GM21360 (cell line): ENCODE data around the gene USP6NL.

ENCODE experiments used
- ATAC-seq: cut with Tn5 transposase; IDR thresholded peaks from one replicate; pipeline ENCODE4 v1.9.1; 2021; ENCODE audit warnings: mild to moderate bottlenecking, moderate library complexity; ENCODE audit not compliant: unreplicated experiment

USP6NL gene

DNA sequence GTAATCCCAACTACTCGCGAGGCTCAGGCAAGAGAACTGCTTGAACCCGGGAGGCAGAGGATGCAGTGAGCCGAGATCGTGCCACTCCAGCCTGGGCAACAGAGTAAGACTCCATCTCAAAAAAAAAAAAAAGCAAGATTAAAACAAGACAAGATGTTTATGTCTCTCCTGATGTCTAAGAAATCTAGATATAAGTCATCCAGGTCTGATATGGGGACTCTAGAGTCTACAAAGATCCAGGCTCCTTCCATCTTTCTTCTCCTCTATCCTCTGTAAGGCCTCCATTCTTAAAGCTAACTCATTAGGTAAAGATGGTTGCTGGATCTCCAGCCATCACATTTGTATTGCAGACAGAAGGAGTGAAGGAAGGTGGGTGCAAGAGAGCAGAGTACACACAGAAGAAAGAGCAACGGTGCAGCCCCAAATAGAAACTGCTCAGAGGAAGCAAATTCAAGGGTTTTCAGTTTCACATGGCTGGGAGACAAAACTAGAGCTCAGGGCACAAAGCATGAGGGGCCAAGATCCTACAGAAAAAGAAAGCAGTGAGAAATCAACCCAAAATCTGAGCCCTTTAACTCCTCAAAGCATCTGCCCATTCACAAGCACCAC, 57.6 kb downstream of the USP6NL start:
- ATAC-seq: peak; percentile 74

DNA sequence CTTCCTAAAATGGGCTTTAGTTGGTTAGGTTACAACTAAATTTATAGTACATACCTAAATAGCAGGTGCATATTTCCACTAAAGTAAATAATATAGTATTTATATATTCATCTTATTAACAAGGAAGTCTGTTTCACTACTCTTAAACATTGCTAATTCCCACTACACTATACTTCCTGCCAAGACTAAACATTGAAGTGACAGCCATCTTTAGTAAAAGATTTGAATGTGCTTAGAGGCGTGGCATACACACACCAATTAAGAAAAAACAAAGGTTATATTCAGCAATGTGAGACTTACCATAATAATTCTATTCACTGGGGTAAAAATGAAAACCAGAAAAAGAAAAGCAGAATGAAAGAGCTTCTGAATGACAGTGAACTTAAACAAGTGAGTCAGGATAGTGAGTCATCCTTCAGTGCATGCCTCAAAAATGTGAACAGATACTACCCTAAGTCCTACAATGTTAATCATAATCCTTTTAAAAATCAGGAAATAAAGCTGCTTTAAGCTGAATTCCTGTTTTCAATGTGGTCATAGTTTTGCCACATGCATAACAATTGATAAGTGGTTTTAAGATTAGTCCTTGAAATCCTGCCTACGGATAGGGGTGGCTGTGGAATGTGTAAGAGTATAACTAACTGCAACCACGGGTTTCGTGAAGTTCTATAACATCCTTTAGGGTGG, 59.4 kb downstream of the USP6NL start:
- ATAC-seq: no peak

DNA sequence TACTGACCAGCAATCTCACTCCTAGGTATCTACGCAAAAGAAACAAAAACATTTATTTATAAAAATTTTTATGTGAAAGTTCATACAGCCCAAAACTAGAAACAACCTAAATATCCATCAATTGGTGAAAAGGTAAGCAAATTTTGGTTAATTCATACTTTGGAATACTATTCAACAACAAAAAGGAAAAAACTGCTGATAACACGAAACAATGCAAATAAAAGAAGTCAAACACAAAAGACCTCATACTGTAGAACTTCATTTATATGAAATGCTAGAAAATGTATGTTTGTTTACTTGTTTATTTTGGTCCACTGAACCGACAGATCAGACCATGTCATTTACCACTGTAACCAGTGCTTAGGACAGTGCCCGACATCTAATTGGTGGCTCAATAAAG, 60.3 kb downstream of the USP6NL start:
- ATAC-seq: no peak

DNA sequence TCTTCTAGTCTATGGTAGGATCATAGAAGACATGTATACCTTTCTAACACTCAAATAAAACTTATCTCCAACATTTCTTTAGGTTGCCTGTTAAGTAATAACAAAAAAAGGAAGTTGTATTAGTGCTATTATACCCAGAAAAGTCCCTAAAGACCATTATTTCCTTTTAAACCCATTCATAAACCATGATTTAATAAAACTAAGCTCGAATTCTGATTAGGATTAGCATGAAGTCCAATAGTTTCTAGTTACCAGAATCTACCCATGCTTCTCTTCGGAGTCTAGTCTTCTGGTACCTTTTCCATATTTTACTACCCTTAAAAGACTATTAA, 62.7 kb downstream of the USP6NL start:
- ATAC-seq: no peak

DNA sequence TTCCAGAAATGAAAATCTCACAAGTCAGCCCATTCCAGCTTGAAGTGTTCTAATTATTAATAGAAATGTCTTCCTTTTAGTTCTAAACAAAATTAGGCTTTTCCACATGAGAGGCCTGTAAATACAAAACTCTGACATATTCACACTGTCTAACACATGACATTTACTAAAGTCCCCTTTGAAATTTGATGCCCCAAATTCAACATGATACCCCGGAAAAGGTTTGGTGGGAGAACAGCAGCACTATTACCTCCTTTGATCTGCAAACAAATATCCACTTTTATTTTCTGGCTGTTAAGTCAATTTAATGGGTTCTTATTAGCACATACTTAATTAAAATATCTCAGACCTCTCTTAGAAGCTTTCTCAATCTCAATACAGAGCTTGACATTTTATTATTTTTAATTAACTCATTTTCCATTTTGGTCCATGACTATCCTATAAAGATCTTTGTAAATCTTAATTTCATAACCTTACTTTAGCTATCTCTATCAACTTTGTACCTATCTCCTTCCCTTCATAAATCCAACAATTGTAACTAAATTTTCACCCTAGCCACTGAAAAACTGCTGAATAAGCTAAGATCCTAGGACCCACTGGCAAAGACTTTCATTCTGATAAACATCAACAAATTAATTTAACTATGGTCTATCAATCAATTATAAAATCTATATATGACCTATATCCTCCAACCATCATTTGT, 63.2 kb downstream of the USP6NL start:
- ATAC-seq: no peak

DNA sequence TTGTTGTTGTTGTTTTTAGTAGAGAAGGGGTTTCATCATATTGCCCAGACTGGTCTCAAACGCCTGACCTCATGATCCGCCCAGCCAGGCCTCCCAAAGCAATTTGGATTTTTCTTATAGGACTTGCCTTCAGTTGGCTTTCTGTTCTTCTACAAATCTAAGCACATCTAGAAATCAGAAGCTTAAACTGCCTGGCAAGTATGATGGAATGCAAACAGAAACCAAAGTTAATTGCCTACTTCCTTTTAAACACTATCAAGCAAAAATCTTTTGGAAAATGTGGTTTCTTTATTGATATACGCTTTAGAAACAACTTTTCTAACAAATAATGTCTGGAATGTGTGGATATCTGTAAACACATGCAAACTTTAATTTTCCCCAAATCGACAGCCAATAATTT, 64.9 kb downstream of the USP6NL start:
- no peak for ATAC-seq

DNA sequence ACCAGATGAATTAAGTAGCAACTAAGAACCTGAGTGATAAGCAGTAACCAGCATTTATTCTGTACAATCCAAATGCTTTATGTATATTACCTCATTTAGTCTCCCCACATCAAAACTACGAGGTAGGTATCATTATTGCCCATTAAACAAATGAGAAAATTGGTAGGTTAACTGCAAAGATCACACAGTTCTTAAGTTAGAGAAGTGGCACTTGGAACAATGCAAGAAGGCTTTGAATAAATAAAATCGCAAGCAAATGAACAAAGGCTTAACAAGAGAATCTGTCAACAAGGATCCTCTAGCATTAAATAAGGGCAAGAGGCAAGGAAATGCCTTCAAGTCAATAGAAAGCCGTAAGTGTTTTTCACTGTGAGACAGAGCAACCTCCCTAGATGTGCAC, 70.2 kb downstream of the USP6NL start:
- ATAC-seq: no peak

DNA sequence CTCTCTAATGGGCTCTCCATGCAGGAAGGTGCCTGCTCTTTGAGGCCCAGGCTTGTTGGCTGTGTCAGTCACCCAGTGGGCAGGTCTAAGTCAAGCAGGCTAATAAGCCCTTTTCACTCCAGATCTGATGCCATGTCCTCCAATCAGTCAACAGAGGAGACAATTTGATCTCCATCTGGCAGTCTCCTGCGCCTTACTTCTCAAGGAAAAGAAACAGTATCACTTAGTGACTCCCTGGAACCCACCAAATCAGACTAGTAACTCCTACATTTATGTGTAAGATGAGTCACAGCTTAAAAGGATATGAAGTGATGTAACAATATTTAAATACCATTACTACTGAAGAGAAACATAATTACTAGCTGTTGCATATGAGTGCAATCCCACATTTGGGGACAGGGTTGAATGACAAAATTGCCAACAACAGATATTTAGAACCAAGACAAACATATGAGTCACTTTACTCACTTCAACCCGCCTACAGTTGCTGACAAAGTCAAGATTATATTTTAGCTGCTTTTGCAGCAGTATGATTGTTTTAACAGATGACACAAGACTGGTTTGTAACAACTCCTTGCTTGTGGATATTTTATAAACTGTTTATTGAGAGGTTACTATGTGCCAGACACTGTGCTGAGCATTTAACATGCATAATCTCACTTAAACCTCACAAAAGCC, 72.1 kb downstream of the USP6NL start:
- ATAC-seq: no peak

DNA sequence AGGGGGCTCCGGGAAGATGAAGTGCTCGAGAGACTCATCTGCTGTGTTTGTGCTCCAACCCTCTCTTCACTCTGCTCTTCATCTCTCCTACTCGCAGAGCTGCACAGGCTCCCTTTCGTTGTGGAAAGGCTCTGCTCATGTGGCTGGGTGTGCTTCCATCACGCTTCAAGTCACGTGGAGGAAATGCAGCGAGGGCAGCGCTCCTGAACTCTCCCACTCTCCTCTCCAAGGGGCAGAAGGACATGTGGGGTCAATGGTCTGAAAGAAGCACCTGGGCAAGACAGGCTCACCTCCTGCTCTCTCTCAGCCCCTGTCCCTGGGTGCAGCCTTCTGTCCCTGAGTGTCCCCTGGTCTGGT, 72.6 kb downstream of the USP6NL start:
- no peak for ATAC-seq

DNA sequence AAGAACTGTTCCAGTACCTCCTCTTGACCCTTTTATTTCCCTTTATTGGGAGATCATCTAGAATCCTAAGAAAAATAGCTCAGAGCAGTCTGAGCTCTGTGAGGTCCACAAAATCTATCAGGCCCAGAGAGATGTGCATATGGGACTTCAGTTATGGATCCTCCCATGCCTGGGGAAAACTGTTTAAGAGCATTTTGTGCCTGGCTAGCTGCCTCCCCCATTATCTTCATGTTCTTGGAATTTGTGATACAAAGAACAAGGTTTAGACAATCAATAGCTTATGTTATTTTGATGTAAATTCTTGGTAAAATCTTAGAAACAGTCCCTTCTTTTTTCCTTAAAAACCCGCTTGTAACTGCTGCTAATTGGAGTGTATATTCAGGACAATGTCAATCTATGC, 75.2 kb downstream of the USP6NL start:
- no peak for ATAC-seq

DNA sequence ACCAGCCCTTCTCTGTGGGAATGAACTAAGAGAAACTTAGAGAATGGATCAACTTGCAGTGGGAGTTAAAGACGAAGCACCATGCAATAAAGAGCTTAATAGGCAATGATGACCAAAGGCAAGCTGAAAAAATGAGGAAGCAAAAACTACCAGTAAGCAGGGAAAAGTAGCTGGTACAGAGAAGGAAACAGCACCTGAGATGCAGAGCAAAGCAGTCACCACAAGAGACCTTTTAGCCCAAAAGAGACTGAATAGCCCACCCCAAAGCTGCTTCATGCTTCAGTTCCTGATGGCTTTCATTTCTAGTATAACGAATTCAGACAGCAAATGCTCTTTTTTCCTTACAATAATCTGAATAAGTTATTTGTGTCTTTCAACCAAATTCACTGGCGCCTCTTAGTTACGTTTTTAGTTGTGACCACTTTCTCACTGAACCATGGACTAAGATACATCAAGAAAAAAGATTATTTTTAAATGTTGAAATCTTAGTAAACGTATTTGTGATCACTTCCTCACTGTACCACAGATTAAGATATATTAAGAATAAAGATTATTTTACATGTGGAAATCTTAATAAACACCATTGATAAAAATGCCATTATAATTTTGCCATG, 76.0 kb downstream of the USP6NL start:
- ATAC-seq: no peak

DNA sequence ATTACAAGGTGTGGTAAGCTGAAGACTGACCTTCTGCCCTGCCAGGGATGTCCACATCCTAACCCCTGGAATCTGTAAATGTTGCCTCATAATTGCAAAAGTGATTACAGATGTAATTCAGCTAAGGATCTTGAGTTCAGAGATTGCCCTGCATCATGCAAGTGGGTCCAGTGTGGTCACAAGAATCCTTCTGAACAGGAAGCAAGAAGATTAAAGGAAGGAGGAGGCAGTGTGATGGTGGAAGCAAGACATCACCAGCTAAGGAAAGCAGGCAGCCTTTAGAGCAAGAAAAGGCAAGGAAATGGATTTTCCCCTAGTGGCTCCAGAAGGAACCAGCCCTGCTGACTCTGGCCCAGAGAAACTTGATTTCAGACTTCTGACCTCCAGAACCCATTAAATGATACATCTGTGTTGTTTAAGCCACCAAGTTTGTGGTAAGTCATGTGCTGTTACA, 78.1 kb downstream of the USP6NL start:
- ATAC-seq: no peak

DNA sequence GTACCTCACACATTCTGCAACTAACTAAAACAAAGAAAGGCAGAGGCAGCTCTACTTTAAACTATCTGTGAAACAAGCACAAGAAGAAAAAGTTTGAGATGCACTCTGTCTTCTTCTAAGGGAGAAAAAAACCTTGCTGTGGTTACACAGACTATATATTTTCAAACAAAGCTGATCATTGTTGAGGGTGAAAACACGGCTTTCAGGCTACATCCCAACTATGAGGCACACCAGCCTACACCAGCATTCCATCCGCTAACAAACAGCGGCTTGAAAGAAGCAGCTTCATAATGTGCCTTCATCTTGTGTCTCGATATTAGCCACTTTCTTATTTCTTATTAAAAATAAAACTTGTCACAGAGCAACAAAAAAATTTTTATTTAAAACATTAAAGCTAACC, 79.1 kb downstream of the USP6NL start:
- no peak for ATAC-seq

DNA sequence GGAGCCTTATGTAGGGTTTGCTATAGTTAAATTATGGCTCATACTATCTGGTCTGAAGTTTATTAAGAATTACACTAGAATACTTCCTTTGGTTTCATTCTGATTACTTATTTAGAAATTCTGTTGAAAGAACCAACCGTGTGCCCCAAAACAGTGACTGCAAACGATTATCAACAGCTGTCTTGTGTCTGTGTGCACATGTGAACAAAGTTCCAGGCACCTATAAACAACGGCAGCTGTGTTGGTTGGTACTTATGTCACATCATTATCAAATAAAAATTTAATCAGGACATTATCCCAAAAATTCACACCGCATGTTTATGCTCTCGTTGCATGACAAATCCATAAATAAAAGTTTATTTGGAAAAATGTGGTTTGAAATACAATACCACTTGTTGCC, 80.6 kb downstream of the USP6NL start:
- no peak for ATAC-seq

DNA sequence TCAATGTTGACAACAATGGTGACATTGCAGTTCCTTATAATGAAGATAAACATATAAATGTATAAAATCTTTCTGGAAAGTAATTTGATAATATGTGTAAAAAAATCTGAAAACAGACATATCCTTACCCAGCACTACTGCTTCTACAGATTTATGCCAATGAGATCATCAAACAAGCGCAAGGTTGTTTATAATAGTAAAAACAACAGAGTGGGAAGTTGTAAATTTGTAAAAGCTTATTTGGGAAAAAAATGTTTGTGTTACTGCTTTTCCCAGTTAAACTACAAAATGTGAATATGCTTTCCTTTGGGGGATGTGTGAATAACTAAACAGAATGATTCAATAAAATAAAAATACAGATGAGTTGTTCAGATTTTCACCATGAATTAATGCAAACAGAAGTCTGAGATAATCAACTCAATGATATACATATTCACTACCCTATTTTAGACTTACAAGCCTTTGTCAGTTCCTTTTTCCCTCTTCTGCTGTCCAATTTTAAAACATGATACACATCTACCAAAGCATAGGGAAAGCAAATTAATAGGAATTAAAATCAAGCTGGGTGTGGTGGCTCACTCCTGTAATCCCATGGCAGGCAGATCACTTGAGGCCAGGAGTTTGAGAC, 82.1 kb downstream of the USP6NL start:
- ATAC-seq: no peak

DNA sequence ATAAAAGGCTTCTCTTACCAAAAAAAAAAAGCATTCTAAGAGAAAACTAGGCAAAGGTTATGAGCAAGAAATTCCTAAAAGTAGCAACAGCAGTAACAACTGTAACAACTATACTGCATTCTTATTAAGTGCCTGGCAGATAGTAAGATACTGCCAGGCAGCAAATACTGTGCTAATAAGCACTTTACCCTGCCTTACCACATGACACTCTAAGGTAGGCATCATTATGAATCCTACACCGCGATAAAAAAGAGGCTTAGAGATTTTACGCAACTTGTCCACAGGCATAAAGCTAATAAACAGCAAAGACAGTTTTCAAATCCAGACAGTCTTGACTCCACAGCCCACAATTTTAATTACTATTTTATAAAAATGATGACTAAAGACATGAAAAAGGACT, 83.2 kb downstream of the USP6NL start:
- ATAC-seq: no peak

DNA sequence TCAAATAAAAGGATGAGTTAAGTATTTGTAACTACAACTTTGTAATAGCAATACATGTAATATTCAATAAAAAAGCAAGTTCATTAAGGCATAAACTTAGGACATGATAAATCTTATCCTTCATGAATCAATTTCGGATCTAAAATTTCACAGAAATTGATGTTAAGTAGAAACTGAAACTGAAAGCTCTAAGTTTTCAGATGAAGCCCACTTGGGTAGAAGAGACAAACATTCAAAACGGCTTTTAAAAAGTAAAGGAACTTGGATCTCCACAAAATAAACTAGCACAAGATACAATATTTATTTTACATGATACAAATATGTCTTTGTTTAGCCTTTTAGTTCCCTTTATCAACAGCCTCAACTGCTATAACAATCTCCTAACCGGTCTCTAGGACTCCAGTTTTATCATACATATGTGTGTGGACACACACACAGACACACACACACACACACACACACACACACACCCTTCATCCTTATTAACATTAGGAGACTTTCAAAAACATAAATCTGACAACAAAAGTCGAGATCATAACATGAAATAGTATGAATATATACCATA, 83.7 kb downstream of the USP6NL start:
- no peak for ATAC-seq

DNA sequence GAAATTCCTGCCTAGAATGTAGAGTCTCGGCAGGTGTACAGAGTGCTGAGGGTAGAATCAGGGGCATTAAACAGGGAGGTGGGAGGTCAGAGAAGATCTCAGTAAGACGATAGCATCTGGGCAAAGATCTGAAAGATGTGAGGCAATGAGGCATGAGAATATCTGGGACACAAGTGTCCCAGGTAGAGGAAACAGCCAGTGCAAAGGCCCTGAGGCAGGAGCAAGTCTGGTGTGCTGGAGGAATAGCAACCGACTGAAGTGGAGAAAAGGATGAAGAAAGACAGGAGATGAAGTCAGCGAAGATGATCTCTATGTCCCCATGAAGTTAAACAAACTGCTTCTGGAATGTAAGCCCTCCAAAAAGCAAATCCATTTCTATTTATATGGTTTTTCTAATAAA, 84.4 kb downstream of the USP6NL start:
- ATAC-seq: no peak

DNA sequence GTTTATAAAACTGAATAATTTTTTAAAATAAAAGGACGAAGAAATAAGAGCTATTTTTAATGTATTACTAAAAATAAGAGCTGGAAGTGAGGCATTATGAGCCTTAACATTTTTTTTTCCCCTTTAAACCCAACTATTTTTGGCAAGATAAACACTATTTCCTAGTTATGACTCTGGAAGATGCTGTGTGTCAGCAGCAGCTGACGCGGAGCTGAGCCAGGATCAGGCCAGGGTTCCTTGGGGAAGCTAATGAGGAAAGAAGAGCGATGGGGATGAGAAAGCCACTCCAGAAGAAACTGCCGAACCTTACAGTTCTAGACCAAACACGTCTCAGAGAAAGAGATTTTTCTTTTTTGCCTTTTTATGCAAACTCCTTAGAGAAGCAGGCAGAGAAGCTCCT, 85.9 kb downstream of the USP6NL start:
- no peak for ATAC-seq

DNA sequence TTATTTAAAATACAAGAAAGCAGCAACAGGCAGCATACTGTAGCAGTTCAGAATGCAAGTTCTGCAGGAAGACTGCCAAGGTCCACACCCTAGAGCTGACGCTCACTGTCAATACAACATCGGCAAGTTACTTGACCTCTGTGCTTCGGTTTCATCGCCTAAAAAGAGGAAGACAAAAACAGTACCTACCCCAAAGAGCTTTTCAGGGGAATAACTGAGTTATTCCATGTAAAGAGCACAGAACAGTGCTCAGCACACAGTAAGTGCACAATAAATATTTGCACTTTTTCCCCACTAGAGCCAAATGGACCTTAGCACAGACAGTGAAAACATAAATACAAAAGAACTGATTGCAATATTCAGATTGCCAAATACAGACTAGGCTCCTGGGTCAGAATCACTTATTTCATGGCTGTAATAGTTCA, 88.6 kb downstream of the USP6NL start:
- ATAC-seq: no peak

DNA sequence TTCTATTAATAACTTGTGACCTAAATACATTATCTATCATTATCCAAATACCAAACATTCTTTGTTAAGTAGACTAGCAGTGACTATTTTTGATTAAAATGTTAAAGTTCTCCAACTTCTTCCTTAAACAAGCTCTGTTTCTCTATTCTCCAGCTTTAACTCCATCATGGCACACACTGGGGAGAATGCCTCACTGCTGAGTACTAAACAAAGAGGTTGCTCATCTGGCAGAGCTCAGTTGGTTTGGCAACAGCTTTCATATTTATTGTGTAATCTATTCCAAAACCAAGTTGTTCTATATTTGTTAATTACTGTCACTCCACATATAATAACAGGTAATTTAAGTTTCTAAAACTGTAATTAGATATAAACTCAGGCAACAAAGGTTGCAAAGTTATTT, 89.6 kb downstream of the USP6NL start:
- ATAC-seq: no peak
